Hepatocyte (in vitro differentiated cells): ENCODE measurements around the gene NRG2. TPM values are rescaled to one million over a fixed set of nuclear protein-coding genes. Genes with fewer than 3 reads are reported as not detected.
A peak's percentile ranks its signal among the peaks of the same experiment; 100 is the strongest.

Experiments used
- DNase-seq: peaks from one replicate; pipeline ENCODE4 v3.0.0-alpha.2; 2016; ENCODE audit warnings: low spot score
- H2AFZ ChIP-seq: fragments of 200-600 bp; sonication (generic); 2 replicates; pipeline ENCODE4 v1.6.0; 2016; ENCODE audit warnings: antibody characterized with exemption, mild to moderate bottlenecking
- H3K27ac ChIP-seq: fragments of 200-600 bp; sonication (generic); 2 replicates; pipeline ENCODE4 v1.5.1; 2016; ENCODE audit warnings: mild to moderate bottlenecking
- H3K27me3 ChIP-seq: fragments of 200-600 bp; sonication (generic); 2 replicates; pipeline ENCODE4 v1.6.1; 2016
- H3K36me3 ChIP-seq: fragments of 200-600 bp; sonication (generic); replicated peaks from 2 replicates; pipeline ENCODE4 v1.5.1; 2016; ENCODE audit warnings: low read depth; ENCODE audit not compliant: insufficient read depth
- H3K4me1 ChIP-seq: fragments of 200-600 bp; sonication (generic); 2 replicates; pipeline ENCODE4 v1.5.1; 2016; ENCODE audit warnings: mild to moderate bottlenecking, moderate library complexity; ENCODE audit not compliant: insufficient read depth
- H3K4me2 ChIP-seq: fragments of 200-600 bp; sonication (generic); 2 replicates; pipeline ENCODE4 v1.6.0; 2016
- H3K4me3 ChIP-seq: fragments of 200-600 bp; sonication (generic); 2 replicates; pipeline ENCODE4 v1.5.1; 2016; ENCODE audit warnings: mild to moderate bottlenecking
- H3K79me2 ChIP-seq: fragments of 200-600 bp; sonication (generic); 2 replicates; pipeline ENCODE4 v1.6.0; 2017; ENCODE audit warnings: mild to moderate bottlenecking
- H3K9me2 ChIP-seq: fragments of 200-600 bp; sonication (generic); replicated peaks from 2 replicates; pipeline ENCODE4 v1.6.0; 2017; ENCODE audit warnings: mild to moderate bottlenecking; ENCODE audit not compliant: insufficient read depth
- H3K9me3 ChIP-seq: fragments of 200-600 bp; sonication (generic); 2 replicates; pipeline ENCODE4 v1.5.1; 2016; ENCODE audit warnings: low read depth, mild to moderate bottlenecking
- H4K20me1 ChIP-seq: fragments of 200-600 bp; sonication (generic); 2 replicates; pipeline ENCODE4 v1.6.0; 2016; ENCODE audit warnings: mild to moderate bottlenecking; ENCODE audit not compliant: insufficient read depth, poor library complexity, severe bottlenecking
- CTCF ChIP-seq: fragments of 200-600 bp; sonication (generic); IDR thresholded peaks from 2 replicates; pipeline ENCODE4 v1.5.1; 2016; ENCODE audit warnings: antibody characterized with exemption, mild to moderate bottlenecking; ENCODE audit not compliant: poor library complexity
- EZH2 ChIP-seq: fragments of 200-600 bp; sonication (generic); IDR thresholded peaks from 2 replicates; pipeline ENCODE4 v1.6.1; 2016; ENCODE audit warnings: antibody characterized with exemption, mild to moderate bottlenecking, borderline replicate concordance
- EZH2phosphoT487 ChIP-seq: fragments of 200-600 bp; sonication (generic); IDR thresholded peaks from one replicate; pipeline ENCODE4 v1.6.1; 2018; ENCODE audit warnings: antibody characterized with exemption, mild to moderate bottlenecking, low read depth, moderate library complexity; ENCODE audit not compliant: unreplicated experiment, severe bottlenecking
- WGBS: methylation state at CpG from one replicate; pipeline ENCODE4 v1.1.6; 2016; ENCODE audit warnings: low lambda C conversion rate; ENCODE audit errors: missing lambda C conversion rate; 5-methylcytosine and 5-hydroxymethylcytosine counted together
- polyA plus RNA-seq: library from polyadenylated mRNA; unstranded; fragments of >200 nt; fragmentation: Nextera tagmentation; extraction: Ambion mirVana; gene quantifications from 2 replicates; pipeline ENCODE4 v1.2.1, GENCODE V29; 2016
- total RNA-seq: library from RNA; depleted of rRNA; stranded (reverse); fragments of >200 nt; gene quantifications from 2 replicates; pipeline ENCODE4 v1.2.3, GENCODE V29; 2014

NRG2 gene
- total and polyA plus RNA-seq, 2 experiments from 2014 or later, result 1.4 to 1.5 TPM

DNA sequence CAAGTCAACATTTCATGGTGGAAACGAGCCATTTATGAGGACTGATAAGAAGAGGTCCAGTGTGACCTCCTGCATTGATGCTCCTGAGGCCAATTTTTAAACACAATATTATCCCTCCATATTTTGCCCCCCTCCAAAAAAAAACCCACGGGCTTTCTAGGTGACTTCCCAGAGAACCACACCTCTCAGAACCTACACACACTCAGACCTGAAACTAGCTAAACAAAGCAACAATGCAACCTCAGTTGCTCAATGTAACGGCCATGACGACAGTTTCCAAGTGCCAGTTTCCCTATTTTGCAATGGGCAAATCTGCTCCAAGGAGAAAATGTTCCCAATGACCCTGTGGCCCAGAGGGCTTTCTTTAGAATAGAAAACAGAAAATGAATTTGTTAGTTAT is 3.5 kb downstream of the NRG2 start:
- Histone ChIP-seq H3K27ac (no peak overlapping the region), H3K79me2 (no peaks in the 10 kb centered on the region), H3K36me3 (no peaks in the 10 kb centered on the region), H3K9me3 (no peaks in the 10 kb centered on the region), H3K4me1 (peaks cover 13% of the 10 kb centered on the region), H3K27me3 (peaks cover 72% of the 10 kb centered on the region), H4K20me1 (no peaks in the 10 kb centered on the region), H2AFZ (no peak overlapping the region), H3K9me2 (no peaks in the 10 kb centered on the region), H3K4me3 (no peak overlapping the region), H3K4me2 (no peak overlapping the region)
- TF ChIP-seq EZH2phosphoT487 (no peak), EZH2 (no peak), CTCF (no peak)
- no peak for DNase-seq
- WGBS, result 53% methylated on average over 4 of the region's 4 CpGs

DNA sequence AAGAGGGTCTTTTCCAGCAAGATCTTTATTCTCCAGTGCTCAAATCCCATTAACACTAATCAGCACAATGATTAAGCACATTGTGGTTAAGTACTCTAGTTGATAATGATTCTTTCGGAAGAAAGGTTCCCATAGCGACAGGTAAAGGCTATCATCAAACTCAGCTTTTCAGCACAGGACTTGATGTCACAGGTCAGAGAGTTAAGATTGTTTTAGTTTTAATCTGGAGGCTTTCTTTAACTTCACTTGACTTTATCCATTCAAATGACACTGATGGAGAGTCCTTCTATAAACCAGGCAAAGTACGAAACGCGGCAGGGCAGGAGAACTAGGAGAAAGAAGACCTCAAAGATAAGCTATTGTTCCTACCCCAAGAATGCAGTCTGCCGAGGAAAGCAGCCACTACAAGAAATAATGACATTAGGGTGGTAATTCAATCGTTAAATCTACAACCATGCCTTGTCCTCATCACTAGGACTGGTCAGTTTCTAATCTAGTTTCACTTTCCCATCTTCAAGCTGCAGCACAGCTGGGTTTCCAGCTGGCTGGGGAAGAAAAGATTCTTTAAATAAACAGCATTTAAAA is 4.6 kb downstream of the NRG2 start:
- TF ChIP-seq EZH2phosphoT487 (no peak), EZH2 (no peak), CTCF (no peak)
- H3K4me2 ChIP-seq, result peak overlapping the region; percentile 69

GRCh38 chr5:140037012-140037411 is 6.1 kb downstream of the NRG2 start:
- H3K4me3 ChIP-seq, result no peak overlapping the region
- TF ChIP-seq EZH2phosphoT487, result no peak
- no peak for TF ChIP-seq EZH2
- no peak for TF ChIP-seq CTCF
- no peaks in the 10 kb centered on the region for H3K79me2 ChIP-seq
- H3K9me2 ChIP-seq, result no peaks in the 10 kb centered on the region
- no peak overlapping the region for H3K27ac ChIP-seq
- no peaks in the 10 kb centered on the region for H3K9me3 ChIP-seq
- no peak overlapping the region for H2AFZ ChIP-seq
- H3K27me3 ChIP-seq, result peaks cover 52% of the 10 kb centered on the region
- H3K4me2 ChIP-seq, result no peak overlapping the region
- no peak for DNase-seq
- 68% methylated on average over 4 of the region's 4 CpGs for WGBS
- no peaks in the 10 kb centered on the region for H4K20me1 ChIP-seq
- no peaks in the 10 kb centered on the region for H3K36me3 ChIP-seq
- peaks cover 4% of the 10 kb centered on the region for H3K4me1 ChIP-seq

More for the DNA sequence above, 4.6 kb downstream of the NRG2 start:
- H3K79me2 ChIP-seq, result no peaks in the 10 kb centered on the region
- no peaks in the 10 kb centered on the region for H4K20me1 ChIP-seq
- WGBS, result 16% methylated on average over 7 of the region's 7 CpGs
- H3K27ac ChIP-seq, result no peak overlapping the region
- H3K4me1 ChIP-seq, result peaks cover 12% of the 10 kb centered on the region
- H3K9me2 ChIP-seq, result no peaks in the 10 kb centered on the region
- peaks cover 61% of the 10 kb centered on the region for H3K27me3 ChIP-seq
- no peak overlapping the region for H3K4me3 ChIP-seq
- no peaks in the 10 kb centered on the region for H3K36me3 ChIP-seq
- no peak for DNase-seq
- H2AFZ ChIP-seq, result peak overlapping the region; percentile 2
- H3K9me3 ChIP-seq, result no peaks in the 10 kb centered on the region
